HG03565 (cell line): ENCODE measurements around the gene PTH2.

Experiments used
- ATAC-seq: cut with Tn5 transposase; IDR thresholded peaks from one replicate; pipeline ENCODE4 v1.9.1; 2021; ENCODE audit warnings: mild to moderate bottlenecking, moderate library complexity; ENCODE audit not compliant: unreplicated experiment

Gene PTH2

GRCh38 chr19:49415102-49415809, 8.0 kb downstream of the PTH2 start:
- no peak for ATAC-seq

DNA sequence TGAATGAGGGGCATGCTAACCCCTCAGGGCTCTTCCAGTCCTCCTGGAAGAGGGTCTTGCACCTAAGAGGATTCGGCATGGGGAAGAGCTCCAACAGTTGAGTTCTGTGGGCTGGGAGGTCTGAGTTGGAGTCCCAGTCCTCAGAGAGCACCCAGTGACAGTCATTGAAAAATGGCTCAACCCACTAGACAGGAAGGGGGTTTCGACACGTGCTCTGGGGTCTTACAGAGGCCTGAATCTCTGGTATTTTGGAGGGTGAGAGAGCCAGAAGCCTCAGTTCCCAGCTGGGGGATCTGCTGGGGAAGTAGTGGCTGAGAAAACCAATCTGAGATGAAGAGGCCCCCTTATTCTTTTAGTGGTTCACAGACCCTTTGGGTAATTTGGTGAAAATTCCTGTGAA, 9.0 kb downstream of the PTH2 start:
- no peak for ATAC-seq

GRCh38 chr19:49413348-49413747, 9.9 kb downstream of the PTH2 start:
- no peak for ATAC-seq

- no peak for ATAC-seq
Observed at GRCh38 chr19:49411681-49412326, 11.4 kb downstream of the PTH2 start.

GRCh38 chr19:49409441-49410029, 13.7 kb downstream of the PTH2 start:
- ATAC-seq, result no peak

- no peak for ATAC-seq
Observed at GRCh38 chr19:49408816-49409440, 14.3 kb downstream of the PTH2 start.

- ATAC-seq, result no peak
Observed at GRCh38 chr19:49407482-49408015, 15.7 kb downstream of the PTH2 start.

GRCh38 chr19:49407079-49407478, 16.2 kb downstream of the PTH2 start:
- ATAC-seq, result no peak

DNA sequence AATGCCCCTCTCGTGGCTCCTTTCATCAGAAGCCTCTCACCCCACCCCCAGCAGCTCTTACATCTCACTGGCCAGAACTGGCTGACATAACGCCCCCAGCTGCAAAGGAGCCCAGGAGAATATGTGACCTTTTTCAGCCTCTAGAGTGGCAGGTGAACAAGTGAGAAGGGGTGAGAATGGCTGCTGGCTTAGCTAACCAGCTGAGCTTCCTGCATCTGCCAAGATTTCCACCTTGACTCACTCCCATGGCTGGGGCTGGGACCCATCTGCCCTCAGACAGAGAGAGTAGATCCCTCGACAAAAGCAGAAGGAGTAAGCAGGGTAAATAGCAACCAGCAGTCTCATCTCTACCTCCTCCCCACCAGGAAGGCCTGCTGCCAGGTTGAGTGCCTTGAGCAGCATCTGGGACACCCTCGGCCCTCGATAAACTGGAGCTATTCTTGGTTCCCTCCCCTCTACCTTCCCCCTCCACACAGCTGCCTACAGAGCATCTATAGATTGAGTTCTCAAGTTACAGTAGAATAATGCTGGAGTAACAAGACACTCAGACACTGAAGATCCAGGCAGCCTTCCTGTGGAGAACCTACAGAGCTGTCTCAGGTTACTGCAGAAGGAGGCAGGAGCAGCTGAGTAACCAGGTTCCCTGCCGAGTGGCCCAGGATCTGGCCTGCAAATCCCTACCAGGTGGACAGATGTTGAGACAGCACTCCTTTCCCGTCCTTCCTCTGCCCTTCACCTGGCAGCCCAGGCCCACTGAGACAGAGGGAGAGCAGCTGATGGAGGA, 19.6 kb downstream of the PTH2 start:
- ATAC-seq, result no peak

DNA sequence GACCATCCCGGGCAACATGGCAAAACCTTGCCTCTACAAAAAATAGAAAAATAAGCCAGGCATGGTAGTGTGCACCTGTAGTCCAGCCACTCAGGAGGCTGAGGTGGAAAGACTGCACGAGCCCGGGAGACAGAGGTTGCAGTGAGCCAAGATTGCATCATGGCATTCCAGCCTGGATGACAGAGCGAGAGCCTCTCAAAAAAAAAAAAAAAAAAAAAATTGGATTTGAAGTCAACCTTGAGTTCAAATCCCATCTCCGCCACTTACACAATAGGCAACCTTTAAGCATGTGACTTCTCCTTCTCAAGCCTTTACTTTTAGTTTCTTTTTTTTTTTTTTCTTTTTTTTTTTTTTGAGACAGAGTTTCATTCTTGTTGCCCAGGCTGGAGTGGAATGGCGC, 23.2 kb downstream of the PTH2 start:
- no peak for ATAC-seq

DNA sequence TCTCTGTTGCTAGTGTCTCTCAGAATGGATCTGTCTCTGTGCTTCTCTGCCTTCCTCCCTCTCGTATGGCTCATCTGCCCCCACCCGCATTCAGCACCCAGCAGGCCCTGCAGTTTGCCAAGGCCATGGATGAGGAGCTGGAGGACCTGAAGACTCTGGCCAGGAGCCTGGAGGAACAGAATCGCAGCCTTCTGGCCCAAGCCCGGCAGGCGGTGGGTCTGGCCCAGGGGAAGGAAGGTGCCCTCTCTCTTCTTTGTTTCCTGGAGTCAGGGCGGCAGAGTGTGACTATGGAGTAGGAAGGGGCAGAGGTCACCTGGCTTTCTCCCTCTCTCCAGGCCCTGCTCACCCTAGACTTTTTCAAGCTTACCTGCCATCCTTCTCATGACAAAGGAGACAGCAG, 24.3 kb downstream of the PTH2 start:
- ATAC-seq, result no peak

DNA sequence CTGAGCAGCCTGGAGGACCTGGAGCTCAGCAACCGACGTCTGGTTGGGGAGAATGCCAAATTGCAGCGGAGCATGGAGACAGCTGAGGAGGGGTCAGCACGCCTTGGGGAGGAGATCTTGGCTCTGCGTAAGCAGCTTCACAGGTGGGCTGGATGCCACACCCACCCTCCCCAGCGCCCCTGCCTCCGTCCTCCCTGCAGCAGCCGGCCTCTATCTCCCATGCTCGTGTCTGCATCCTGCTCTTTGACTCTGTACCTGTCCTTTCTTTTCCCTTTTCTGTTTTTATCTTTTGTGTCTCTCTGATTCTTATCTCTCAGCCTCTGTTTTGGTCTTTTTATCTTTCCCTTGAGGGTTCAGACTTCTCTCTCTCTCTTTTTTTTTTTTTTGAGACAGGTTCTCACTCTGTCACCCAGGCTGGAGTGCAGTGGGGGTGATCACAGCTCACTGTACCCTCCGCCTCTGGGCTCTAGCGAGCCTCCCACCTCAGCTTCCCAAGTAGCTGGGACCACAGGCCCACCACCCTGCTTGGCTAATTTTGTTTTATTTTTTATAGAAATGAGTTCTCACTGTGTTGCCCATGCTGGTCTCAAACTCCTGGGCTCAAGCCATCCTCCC, 25.1 kb downstream of the PTH2 start:
- ATAC-seq, result no peak

GRCh38 chr19:49396738-49397505, 26.3 kb downstream of the PTH2 start:
- ATAC-seq, result no peak

DNA sequence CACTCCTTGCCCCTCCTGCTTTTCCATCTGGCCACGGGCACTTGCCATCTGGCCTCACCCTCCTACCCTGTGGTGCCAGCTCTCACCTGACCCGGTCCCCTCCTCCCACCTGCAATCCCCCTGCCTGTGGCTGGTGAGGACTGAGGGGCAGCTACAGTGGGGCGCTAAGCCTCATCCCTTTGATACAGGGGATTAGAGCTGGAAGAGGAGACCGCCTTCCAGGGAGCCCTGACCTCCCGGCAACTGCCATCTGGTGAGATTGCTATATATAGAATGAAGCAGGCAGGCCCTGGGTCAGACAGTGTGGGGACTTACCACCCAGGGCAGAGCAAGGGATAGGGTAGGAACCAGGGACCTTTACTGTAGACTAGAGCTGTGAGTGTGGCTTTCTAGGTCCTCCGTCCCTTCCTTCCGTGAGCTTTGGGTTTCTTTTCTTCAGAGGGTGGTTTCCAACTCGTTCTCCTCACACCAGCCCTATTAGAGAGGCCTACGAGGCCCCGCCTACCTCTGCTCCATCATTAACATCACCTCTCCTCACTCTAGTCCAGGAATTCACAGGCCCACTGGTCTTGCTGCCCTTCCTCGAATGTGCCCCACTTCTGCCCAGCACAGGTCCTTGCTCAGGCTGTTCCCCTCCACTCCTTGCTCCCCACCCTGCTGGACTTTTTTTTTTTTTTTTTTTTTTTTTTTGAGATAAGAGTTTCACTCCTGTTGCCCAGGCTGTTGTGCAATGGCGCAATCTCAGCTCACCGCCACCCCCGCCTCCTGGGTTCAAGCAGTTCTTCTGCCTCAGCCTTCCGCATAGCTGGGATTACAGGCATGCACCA, 27.4 kb downstream of the PTH2 start:
- ATAC-seq, result no peak

DNA sequence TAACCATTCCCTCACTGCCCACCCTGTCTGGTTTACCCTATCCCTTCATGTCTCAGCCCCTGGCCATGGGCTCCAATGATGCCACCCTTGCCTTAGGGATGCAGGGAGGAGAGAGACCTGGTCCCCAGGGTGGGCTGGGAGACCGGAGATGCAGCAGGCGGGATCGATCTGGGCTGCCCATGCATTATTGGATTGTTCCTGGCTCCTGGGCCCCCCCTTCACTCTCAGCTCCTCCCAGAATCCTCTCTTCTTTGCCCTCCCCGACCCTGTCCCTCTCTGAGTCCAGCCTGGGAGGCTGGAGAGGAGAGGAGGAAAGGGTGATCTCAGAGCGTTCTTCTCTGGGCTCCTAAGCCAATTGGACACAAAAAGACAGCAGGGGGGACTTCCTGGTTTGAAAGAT, 29.4 kb downstream of the PTH2 start:
- ATAC-seq, result no peak

DNA sequence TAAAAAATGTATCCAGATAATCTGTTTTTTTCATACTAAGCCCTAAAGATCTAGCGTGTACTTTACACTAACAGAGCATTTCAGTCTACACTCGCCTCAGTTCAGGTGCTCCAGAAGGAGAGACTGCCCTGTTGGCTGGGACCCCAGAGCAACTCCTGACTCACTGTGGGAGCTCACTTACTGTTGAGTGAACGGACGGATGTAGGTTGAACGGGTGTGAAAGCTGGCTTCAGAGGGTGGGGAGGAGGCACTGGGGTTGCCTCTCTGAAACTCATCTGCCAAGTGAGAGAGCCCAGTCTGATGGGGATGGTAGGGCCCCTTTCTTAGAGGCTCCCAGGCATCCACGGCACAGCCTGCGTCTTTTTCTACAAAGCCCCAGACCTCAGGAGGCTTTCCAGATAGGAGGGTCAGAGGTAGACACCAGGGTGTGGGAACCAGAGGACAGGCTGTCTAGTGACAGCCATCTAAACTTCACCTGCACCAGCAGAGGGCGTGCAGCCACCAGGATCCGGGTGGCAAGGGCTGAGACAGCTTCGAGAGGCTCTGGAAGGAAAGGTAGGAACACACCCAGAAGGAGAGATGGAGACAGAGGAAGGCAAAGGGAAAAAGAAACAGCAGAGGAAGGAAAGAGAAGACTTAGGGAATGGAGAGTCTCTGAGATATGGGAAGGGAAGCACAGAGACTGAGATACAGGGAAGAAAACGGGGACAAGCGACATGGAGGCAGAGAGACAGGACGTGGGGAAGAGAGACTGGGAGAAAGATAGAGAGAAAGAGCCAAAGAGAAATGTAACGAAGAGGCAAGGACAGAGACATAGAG, 31.5 kb downstream of the PTH2 start:
- no peak for ATAC-seq

DNA sequence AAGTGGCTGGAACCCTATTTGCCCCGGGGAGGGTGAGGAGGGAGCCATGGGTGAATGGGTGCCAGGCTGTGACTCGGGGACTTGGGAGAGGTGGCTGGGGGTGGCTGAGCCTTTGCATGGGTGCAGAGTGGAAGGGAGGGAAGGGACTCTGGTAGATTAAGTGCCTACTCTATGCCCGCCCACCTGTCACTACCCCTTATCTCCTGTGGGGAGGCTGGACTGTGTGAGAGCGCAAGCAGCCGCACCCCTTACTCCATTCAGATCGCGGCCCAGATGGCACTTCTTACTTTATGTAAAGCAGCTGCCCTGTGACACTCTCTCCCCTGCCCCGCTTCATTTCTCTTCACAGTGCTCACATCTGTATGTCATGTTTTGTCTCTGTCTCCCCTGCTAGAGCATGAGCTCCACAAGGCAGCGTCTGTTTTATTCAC, 32.3 kb downstream of the PTH2 start:
- no peak for ATAC-seq
